Measurements from ENCODE around the gene WHRN. TPM values are rescaled to one million over a fixed set of nuclear protein-coding genes. Genes with fewer than 3 reads are reported as not detected.

WHRN gene
- total and polyA plus RNA-seq, 2 of the 8 experiments (the other 6 are each of a cell fraction or from before 2014, with no cell fraction given), result 4.4 to 7.7 TPM

DNA sequence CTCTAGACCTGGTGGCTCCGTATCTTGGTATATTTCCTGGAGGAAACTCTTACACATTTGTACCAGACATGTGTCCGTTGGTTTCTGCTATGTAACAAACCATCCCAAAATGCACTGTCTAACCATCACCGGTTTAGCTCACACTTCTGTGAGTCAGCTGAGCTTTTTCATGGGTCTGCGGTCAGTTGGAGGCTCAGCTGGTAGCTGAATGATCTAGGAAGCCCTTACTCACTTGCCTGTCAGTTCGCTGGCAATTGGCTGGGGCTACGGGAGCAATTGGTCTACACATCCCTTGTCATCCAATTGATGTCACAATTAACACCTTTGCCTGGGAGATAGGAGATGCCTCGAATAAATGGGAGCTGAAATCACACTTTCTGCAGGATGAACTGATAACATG lies 11.6 kb upstream of the WHRN start (continued):
- TF ChIP-seq NANOG (IDR thresholded peaks at IDR 0.05; ENCODE audit: insufficient read depth, low read depth, low read length, poor library complexity, severe bottlenecking) (no peak), POU5F1 (IDR thresholded peaks at IDR 0.05; ENCODE audit: low read depth, low read length) (no peak), RAD21 (IDR thresholded peaks at IDR 0.05 in 1 of 2, conservative IDR thresholded peaks at IDR 0.05 in 1 of 2; ENCODE audit: low read depth in 2 of 2, low read length in 2 of 2) (no peak), RXRA (IDR thresholded peaks at IDR 0.05; ENCODE audit: insufficient read depth, low read depth, low read length) (no peak), PHF8 (conservative IDR thresholded peaks at IDR 0.05; ENCODE audit: low read depth, low read length) (no peak), MAX (IDR thresholded peaks at IDR 0.05) (no peak)

Measured in H1 (cell line).